GM18520 (cell line): Measurements from ENCODE around the gene PTPRN2.
A peak's percentile ranks its signal among the peaks of the same experiment; 100 is the strongest.

ENCODE experiments used
- ATAC-seq: cut with Tn5 transposase; IDR thresholded peaks from one replicate; pipeline ENCODE4 v1.9.1; 2021; ENCODE audit not compliant: unreplicated experiment

The PTPRN2 gene

DNA sequence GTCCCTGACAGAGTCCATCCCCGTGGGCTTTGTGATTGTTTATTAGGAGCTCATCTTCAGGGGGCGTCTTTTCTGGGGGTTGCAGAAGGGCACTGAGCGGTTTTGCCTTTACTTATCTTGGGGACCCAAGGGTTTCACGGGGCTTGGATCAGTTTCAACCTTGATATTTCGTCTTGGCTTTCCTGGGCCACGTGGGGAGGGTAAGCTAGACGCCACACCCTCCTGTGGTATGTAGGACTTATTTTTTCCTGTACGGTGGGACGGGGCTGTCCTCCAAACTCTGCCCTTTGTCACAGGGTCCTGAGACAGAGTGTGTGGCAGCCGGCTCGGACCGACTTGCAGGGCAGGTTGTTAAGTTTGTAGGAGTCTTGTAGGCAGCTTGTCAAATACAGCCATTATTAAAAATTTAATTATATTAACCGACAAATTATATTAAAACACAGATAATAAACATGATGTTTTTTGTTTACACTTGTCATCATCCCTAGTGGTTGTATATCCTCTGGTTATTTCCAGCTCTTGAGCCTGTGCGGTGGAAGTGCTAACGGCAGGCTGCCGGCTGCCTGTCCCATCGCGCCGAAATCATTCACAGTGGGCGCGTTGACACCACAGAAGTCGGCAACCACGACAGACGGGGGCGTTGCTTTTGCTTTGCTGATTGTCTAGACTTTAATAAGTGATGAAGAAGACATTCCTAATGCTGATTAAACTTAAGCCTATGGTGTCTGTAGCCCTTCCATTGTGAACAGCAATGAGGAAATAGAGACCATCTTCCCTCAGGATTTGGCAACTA lies 1057.7 kb downstream of the PTPRN2 start:
- no peak for ATAC-seq

DNA sequence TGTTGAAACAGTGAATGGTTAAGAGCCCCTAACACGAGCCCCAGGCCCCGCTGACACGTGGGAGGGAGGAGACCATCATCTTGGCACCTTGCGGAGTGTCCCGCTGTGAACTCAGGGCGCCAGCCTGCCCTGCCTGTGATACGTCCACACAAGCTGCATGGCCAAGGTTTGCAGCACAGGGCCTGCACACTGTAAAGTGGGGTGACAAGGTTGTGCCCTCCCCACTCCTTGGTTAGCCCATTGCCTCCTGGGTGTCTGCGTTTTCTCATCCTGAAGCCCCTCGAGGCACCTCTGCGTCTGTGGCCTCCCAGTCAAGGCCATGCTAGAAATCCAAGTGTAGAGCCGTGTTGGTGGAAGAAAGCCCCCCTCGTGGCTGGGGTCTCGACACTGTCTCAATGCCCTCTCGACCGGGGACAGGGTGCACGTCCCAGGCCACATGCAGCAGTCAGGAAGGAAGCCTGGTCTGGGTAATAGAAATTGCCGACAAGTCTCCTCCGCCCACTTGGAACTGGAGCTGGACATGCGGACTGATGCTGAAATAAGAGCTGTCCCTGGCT lies 1058.8 kb downstream of the PTPRN2 start:
- ATAC-seq, result no peak

DNA sequence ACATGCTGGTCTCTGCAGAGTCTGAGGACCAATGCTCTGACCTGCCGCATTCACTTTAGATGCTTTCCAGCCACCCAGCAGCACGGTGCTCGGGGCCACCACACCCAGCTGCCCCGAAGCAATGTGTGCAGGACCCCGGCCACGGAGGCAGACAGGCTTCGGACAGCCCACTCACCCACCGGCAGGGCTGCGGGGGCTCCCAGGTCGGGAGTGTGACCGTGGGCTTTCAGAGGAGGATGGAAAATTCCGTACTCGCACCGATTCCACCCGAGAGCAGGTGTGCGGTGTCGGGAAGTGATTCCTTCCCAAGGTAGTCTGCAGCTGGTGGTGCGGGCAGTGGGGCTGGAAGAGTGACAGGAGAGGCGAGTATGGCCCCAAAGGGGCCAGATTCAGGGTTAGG lies 1059.9 kb downstream of the PTPRN2 start:
- no peak for ATAC-seq

DNA sequence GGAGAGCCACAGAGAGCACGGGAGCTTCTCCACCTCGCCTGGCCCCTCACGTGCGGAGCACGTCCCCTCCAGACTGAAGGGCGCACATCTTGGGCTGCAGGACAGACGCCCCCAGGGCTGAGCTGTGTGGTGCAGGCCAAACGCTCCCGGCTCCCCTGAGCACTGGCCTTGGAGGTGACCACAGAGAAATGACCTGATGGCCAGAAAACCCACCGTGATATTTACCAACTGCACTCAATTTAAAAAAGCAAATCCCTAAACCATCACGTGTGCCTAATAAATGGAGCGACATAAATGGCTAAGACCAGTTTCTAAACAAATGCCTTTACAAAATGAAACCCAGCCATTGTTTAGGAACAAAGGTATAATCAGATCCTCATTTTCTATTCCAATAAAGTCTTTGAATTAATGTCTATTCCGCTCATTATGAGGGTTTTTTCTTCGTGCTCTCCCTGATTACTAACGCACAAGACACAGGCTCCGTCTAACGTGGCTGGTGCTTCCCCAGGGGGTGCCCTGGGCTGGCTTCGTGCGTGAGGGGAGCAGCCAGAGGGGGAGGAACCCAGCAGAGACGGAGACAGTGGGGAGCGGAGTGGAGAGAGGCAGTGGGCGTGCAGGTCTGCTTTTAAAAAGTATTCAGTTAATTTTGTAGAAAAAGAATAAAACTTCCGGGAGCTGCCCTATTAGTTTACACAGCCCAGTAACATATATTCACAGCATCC lies 1060.5 kb downstream of the PTPRN2 start:
- no peak for ATAC-seq

DNA sequence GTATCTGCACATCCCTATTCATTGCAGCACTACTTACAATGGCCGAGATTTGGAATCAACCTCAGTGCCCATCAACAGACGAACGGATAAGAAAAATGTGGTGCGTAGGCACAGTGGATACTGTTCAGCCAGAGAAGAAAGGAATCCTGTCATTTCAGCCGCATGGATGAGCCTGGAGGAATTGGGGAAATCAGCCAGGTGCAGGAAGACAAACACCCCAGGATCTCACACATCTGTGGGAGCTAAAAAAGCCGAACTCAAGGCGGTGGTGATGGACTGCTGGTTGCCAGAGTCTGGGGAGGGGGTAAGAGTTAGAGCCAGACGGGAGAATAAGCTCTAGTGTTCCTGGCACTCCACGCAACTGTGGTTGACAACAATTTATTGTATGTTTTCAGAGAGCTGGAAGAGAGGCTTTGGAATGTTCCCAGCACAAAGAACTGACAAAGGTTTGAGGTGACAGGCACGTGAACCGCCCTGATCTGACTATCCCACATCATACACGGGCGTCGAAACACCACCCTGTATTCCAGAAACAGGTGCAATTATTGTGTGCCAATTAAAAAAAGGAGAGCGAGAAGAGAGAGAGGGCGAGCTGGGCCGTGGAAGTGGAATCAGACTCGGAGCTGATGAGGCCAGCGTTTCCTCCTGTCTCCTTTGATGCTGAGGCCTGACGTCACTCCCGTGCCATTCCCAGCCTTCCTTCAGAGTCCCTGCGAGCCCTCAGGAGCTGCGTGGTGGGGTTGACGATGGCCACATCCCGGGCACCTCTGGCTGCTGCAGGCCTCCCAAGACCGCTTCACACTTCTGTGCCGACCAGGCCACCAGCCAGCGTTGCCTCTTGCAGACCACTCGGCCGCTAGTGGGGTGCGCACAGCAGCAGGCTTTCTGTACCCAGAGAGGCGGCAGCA lies 1061.4 kb downstream of the PTPRN2 start:
- no peak for ATAC-seq

DNA sequence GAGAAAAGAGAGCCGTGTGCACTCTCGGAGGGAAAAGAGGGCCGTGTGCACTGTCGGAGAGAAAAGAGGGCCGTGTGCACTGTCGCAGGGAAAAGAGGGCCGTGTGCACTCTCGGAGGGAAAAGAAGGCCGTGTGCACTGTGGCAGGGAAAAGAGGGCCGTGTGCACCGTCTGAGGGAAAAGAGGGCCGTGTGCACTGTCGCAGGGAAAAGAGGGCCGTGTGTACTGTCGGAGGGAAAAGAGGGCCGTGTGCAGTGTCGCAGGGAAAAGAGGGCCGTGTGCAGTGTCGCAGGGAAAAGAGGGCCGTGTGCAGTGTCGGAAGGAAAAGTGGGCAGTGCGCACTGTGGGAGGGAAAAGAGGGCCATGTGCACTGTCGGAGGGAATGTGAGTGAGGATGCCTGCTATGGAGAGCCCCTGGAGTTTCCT lies 1062.1 kb downstream of the PTPRN2 start:
- no peak for ATAC-seq

DNA sequence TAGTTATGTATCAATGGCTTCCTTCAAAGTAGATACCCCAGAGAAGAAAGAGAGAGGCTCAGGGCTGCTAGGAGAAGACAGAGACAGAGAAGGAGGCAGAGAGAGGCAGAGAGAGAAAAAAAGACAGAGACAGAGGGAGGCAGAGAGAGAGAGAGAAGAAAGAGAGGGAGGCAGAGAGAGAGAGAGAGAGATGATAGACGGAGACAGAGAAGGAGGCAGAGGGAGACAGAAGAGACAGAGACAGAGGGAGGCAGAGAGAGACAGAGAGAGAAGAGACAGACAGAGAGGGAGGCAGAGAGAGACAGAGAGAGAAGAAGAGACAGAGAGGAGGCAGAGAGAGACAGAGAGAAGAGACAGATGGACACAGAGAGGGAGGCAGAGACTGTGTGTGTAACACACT lies 1062.9 kb downstream of the PTPRN2 start:
- ATAC-seq, result no peak

DNA sequence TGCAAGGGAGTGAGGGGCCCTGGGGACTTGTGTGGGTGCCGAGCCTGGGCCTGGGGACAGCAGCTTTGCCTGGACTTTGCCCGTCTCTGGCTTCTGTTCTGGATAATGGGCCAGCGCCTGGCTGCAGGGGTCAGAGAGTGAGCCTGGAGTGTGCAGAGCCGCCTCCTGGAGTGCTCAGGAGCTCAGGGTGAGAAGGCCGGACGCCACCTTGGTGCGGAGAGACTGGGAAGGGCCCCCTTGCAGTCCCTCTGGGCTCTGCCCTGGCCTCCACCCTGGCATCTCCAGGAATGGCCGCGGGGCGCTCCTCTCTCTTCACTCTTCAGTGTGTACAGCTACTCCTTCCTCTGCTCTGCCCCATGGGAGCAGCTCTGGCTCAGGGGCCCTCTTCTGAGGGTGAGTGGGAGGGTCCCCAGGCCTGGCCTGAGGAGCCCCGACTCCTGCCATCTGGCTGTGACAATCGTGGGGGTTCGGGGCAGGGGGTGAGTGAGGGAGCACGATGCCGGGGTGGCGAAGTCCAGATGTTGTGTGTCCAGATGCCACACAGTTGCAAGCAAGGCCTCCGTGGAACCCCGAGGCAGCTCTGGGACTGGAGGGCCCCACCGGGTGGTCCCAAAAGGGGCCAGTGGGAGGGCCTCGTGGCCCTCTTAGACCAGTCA lies 1063.7 kb downstream of the PTPRN2 start:
- ATAC-seq, result no peak

DNA sequence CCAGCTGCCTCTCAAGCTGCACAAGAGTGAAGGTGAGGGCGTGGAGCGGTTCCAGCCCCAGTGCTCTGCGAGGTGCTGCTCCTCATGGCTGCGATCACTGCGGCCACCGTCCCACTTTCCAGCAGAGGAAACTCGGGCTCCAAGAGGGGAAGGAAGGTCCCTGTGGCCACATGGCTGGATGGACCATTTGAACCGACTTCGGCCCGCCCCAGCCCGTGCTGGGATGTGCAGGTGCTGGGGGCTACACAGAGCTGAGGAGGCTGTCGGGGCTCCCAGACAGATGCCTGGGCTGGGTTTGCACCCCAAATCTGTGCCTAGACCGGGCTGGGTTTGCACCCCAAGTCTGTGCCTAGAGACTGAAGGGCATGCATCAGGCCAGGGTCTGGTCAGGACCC lies 1064.3 kb downstream of the PTPRN2 start:
- no peak for ATAC-seq

DNA sequence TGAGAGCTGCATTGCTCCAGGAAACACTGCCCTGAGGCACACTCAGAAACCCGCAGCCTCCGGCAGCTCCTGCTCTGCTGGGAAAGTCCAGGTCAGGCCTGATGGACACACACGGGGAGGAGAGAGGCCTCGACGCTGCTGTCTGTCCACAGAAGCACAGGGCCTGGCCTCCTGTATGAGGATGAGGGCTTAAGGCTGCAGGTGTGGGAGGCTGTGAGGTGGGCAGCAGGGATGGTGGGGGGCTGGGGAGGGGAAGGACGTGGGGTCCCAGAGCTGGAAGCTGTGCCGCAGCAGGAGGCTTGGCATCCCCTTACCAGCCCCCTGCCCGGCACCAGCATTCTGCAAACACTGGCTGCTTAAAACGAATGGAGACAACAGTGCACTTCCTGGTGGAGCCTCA lies 1064.7 kb downstream of the PTPRN2 start:
- ATAC-seq, result no peak

DNA sequence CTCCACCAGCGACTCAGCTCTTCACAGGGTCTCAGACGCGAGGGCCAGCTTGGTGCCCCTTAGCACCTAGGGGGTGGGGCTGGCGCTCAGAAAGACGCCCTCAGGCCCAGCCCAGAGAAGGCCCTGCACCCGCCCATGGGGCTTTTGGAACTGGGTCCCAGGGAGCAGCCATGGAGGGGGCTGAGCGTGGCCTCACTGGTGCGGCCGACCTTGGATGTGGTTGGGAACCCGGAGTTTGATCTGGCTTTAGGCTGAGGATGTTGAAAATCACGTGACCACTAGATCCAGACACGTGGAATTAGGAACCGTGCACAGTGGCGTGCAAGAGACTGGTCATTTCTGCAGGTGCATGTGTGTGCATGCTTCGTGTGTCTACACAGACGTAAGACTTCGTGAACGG lies 1065.4 kb downstream of the PTPRN2 start:
- no peak for ATAC-seq

DNA sequence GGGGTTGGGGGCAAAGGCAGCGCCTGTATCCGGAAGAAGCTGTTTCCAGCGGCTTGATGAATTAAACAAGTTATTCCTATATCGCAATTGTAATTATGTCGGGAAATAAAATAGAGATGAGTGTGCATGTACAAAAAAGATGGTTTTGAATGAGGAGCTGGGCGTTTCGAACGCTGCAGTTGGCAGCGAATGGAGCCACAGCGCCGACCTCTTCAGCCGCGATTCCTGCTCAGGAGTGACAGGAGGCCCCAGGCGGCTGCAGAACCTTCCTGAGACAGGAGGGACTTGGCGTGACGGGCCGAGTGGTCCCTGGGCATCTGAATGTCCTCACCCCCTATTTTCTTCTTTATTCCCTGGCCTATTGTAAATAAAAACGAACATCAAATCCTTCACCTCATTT lies 1065.9 kb downstream of the PTPRN2 start:
- no peak for ATAC-seq

DNA sequence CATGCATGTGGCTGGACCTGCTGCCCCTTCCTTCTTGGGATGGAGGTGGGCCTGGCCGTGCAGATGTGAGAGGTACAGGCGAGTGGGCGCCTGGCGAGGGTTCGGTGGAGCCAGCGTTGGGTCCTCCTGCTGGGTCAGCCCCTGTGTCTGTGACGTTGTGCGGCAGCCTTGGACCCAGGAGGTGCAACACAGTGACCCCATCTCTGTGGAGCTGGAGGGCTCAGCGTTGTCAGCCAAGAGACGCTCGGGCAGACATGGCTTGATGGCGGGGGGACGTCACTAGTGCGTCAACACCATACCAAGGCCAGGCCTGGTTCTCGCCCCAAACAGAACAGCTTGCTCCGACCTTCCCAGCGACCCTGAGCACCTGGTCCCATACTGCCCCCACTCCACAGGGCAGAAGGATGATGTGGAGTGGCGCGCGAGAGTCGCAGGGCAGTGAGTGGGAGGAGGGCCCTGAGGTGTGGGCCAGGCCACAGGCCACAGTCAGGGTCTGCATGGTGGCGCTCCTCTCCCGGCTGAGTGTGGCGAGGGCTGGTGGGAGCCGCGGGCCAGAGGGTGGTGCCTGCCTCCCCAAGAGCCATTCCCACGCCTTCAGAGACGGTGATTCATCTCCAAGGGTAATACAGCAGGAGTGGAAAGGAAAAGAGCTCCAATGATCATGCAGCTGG lies 1066.4 kb downstream of the PTPRN2 start:
- ATAC-seq, result no peak

DNA sequence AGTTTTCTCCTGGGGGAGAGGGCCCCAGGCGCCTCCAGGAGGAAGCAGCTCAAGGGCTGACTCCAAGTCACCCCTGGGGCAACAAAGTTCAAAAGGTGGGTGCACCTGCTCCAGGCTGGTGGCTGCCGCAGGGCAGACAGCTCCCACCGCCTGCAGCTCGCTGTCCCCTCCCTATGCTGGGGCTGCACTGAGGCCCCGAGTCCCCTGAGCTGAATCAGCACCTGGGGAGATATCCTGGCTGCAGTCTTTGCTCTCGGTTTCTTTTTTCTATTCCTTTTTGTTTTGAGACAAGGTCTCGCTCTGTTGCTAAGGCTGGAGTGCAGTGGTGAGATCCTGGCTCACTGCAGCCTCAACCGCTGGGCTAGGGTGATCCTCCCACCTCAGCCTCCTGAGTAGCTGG lies 1067.4 kb downstream of the PTPRN2 start:
- ATAC-seq, result peak; percentile 67

DNA sequence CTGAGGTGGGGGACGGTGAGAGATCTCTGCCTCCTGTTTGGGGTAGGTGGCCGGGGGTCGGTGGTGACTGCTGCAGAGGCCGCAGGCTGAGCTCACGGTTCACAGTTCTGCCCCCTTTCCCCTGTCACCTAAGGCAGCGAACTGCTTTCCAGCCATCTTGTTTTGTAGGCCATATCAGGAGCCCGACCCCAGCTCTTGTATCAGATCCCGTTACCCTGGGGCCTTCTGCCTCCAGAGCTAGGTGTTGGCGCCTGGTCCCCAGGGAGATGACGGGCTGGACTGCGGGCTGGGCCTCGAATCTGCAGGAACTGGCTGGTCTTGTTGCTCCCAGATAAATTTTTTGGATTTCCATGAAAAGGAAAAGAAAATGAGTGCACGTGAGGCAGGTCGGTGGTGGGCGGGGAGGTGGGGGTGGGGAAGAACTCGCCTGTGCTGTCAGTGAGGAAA lies 1067.8 kb downstream of the PTPRN2 start:
- no peak for ATAC-seq

DNA sequence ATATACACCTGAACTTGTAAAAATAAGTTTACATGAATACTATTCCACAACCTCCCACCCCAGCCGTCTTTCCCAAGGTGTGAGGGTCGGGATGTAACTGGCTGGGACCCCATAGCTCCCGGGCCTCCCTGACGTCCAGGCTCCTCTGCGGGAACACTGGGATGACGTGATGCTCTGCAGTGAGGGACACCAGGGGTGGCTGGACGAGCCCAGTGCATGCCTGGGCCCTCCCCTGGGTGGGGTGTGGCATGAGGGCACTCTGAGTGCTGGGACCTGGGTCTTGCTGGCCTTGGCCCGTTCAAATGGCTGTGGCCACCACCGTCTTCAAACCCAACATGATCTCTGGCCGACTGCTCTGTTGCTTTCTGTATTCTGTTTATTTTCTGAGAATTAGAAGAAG lies 1068.4 kb downstream of the PTPRN2 start:
- ATAC-seq, result no peak

DNA sequence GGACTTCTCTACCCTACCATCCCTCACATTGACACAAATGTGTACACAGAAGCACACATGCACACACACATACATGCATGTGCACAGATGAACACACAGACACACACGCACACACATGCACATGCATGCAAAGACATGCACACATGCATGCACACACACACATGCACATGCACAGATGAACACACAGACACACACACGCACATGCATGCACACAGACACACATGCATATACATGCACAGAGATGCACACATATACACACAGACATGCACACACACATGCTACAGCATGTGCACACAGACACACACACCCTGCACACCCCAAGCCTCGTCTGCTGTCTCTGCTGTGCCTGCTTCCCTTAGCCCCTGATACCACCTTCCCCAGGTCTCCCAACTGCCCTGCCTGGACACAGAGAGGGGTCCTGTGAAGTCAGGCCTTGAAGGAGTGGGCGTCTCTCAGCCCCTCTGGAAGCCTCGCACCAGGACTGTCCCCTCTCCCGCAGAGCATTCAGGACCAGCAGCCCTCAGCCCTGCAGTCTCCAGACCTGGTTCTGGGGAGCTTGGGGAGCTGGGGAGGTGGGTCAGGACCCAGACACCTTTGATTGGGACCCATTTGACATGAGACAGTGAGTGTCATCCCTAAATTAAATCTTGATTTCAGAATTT lies 1069.0 kb downstream of the PTPRN2 start:
- ATAC-seq, result no peak

DNA sequence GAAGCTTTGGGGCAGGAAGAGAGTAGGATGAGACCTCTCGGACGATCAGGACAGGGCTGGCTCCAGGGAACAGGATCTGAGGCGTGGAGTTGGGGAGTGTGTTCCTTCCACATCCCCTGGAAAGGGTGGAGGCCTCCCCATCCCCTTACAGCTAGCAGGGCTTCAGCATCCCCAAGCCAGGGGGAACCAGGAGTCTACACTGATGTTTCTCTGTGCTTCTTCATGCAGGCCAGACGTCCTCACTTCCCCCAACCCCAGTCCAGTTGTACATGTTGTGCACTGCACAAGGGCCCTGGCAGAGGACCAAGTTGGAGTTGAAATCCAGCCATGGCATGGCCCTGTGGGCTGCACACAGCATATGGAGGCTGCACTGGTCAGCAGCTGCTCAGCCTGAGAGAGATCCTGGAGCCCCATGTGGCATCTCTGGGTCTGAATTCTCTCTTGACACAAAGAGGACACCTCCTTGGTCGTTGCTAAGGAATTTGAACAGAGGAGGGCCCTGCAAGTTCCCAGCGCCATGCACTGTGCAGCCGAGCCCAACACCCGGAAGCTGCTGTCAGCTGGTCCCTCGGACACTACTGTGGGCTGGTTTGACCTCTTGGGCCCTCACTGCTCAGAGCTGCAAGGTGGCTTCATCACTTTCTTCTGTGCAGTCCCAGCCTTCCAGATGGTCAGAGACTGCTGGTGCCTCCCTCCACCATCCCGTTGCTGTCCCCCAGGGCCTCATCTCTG lies 1069.7 kb downstream of the PTPRN2 start:
- ATAC-seq, result no peak
